CD14-positive monocyte (primary cell): ENCODE results near the gene NOXRED1. TPM values are rescaled to one million over a fixed set of nuclear protein-coding genes. Genes with fewer than 3 reads are reported as not detected.

Experiments used
- DNase-seq, 3 donors: peaks; one replicate each; pipeline ENCODE4 v3.0.0-alpha.2; 2011 to 2022
- H2AFZ ChIP-seq: 2 replicates; pipeline ENCODE4 v1.6.0; 2012; ENCODE audit warnings: mild to moderate bottlenecking, low read depth, low read length, inconsistent platforms; ENCODE audit not compliant: insufficient read depth, poor library complexity, severe bottlenecking
- H3K27ac ChIP-seq, 2 donors: 1 replicate in 1 of 2; 2 replicates in 1 of 2; pipeline ENCODE4 v1.5.1; 2012 to 2013; ENCODE audit warnings: low read length in 2 of 2, control low read depth in 1 of 2, inconsistent platforms in 1 of 2, low read depth in 1 of 2, mild to moderate bottlenecking in 1 of 2
- H3K27me3 ChIP-seq, 2 donors: one replicate each; pipeline versions ENCODE4 v1.6.0 to v1.6.1; 2011 to 2013; ENCODE audit warnings: low read length in 2 of 2; ENCODE audit not compliant: control insufficient read depth in 2 of 2, insufficient read depth in 2 of 2
- H3K36me3 ChIP-seq, 2 donors: replicated peaks in 1 of 2; 1 replicate in 1 of 2; 2 replicates in 1 of 2; pipeline versions ENCODE4 v1.5.1 to v1.6.1; 2012 to 2013; ENCODE audit warnings: low read length in 2 of 2, control low read depth in 1 of 2, inconsistent platforms in 1 of 2, mild to moderate bottlenecking in 1 of 2; ENCODE audit not compliant: insufficient read depth in 2 of 2, control insufficient read depth in 1 of 2
- H3K4me1 ChIP-seq, 2 donors: 1 replicate in 1 of 2; 2 replicates in 1 of 2; pipeline versions ENCODE4 v1.5.1 to v1.6.1; 2012 to 2013; ENCODE audit warnings: low read length in 2 of 2, control low read depth in 1 of 2, inconsistent platforms in 1 of 2, mild to moderate bottlenecking in 1 of 2, moderate library complexity in 1 of 2; ENCODE audit not compliant: insufficient read depth in 2 of 2, control insufficient read depth in 1 of 2
- H3K4me2 ChIP-seq: replicated peaks from 2 replicates; pipeline ENCODE3; 2012; ENCODE audit warnings: low read length, moderate library complexity, mild to moderate bottlenecking; ENCODE audit not compliant: poor library complexity, severe bottlenecking; ENCODE audit errors: extremely low read depth
- H3K4me3 ChIP-seq, 3 experiments: fragments of 200-600 bp in 1 of 3; sonication (generic) in 1 of 3; replicated peaks in 1 of 3; 1 replicate in 2 of 3; 2 replicates in 1 of 3; pipeline ENCODE4 v1.5.1; 2011 to 2013; ENCODE audit warnings: low read length in 3 of 3, mild to moderate bottlenecking in 3 of 3, control low read depth in 2 of 3, low read depth in 2 of 3, inconsistent platforms in 1 of 3, moderate library complexity in 1 of 3
- H3K79me2 ChIP-seq: 2 replicates; pipeline ENCODE4 v1.6.0; 2012; ENCODE audit warnings: mild to moderate bottlenecking, control low read depth, inconsistent platforms, low read length, moderate library complexity; ENCODE audit not compliant: insufficient read depth
- H3K9ac ChIP-seq: 2 replicates; pipeline ENCODE4 v1.6.0; 2017; ENCODE audit warnings: low read length, mild to moderate bottlenecking; ENCODE audit not compliant: insufficient read depth, poor library complexity, severe bottlenecking
- H3K9me3 ChIP-seq, 2 donors: replicated peaks in 1 of 2; 1 replicate in 1 of 2; 2 replicates in 1 of 2; pipeline versions ENCODE4 v1.5.1 to v1.6.1; 2012 to 2013; ENCODE audit warnings: low read length in 2 of 2, control low read depth in 1 of 2; ENCODE audit not compliant: control insufficient read depth in 1 of 2, insufficient read depth in 1 of 2
- H4K20me1 ChIP-seq: 2 replicates; pipeline ENCODE4 v1.6.0; 2012; ENCODE audit warnings: mild to moderate bottlenecking, low read length, control low read depth, moderate library complexity; ENCODE audit not compliant: insufficient read depth
- H3K27ac Mint-ChIP-seq, 7 donors: one replicate each; pipeline ENCODE4 v1.8.0; 2020; ENCODE audit warnings: mild to moderate bottlenecking in 7 of 7, mixed read lengths in 7 of 7, moderate library complexity in 6 of 7, inconsistent platforms in 2 of 7
- H3K27me3 Mint-ChIP-seq, 3 donors: one replicate each; pipeline ENCODE4 v1.8.0; 2021 to 2022; ENCODE audit warnings: low read depth in 3 of 3, mild to moderate bottlenecking in 3 of 3, mixed read lengths in 3 of 3, moderate library complexity in 3 of 3, inconsistent platforms in 1 of 3
- H3K36me3 Mint-ChIP-seq, 2 donors: one replicate each; pipeline ENCODE4 v1.8.0; 2020; ENCODE audit warnings: mixed read lengths in 2 of 2, inconsistent platforms in 1 of 2, mild to moderate bottlenecking in 1 of 2
- H3K4me1 Mint-ChIP-seq: one replicate; pipeline ENCODE4 v1.8.0; 2020; ENCODE audit warnings: mild to moderate bottlenecking, mixed read lengths
- H3K4me3 Mint-ChIP-seq, 2 donors: one replicate each; pipeline ENCODE4 v1.8.0; 2020; ENCODE audit warnings: mild to moderate bottlenecking in 2 of 2, mixed read lengths in 2 of 2, moderate library complexity in 1 of 2
- H3K9me3 Mint-ChIP-seq, 7 donors: one replicate each; pipeline ENCODE4 v1.8.0; 2020 to 2022; ENCODE audit warnings: mixed read lengths in 7 of 7, mild to moderate bottlenecking in 6 of 7, moderate library complexity in 6 of 7, inconsistent platforms in 2 of 7
- WGBS: methylation state at CpG from one replicate; pipeline ENCODE4 v1.1.5; 2013; ENCODE audit warnings: missing lambda C conversion rate; ENCODE audit not compliant: insufficient coverage; 5-methylcytosine and 5-hydroxymethylcytosine counted together
- intact Hi-C, 2 donors: fragments of 100-400 bp; cut with micrococcal nuclease; formaldehyde crosslinking; loops; one replicate each; pipeline versions ENCODE4 v1.15.0 to v1.15.1; 2023
- polyA minus RNA-seq: library from RNA; depleted of rRNA, polyadenylated mRNA; stranded (reverse); fragments of >200 nt; gene quantifications from 2 replicates; pipeline ENCODE4 v1.2.3, GENCODE V29; 2012
- polyA plus RNA-seq, 3 donors: library from polyadenylated mRNA; depleted of rRNA in 1 of 3; unstranded in 2 of 3; stranded (reverse) in 1 of 3; fragments of 300-500 nt in 2 of 3; fragments of >200 nt in 1 of 3; fragmentation: Illumina TruSeq in 2 of 3; gene quantifications; 1 replicate in 2 of 3; 2 replicates in 1 of 3; pipeline ENCODE4 v1.2.3, GENCODE V29; 2012 to 2021
- total RNA-seq, 12 experiments: library from RNA in 1 of 12; stranded (reverse) in 1 of 12; fragments of 120-200 nt in 1 of 12; gene quantifications; one replicate each; pipeline ENCODE4 v1.2.4 and lab custom pipeline; 2013 to 2026; ENCODE audit warnings: mixed read lengths in 6 of 12, inconsistent platforms in 1 of 12
- TF ChIP-seq, protein P1 (sequence below): fragments of 200-600 bp; IDR thresholded peaks from one replicate; pipeline ENCODE4 v1.8.0; 2022; ENCODE audit warnings: antibody characterized with exemption, mild to moderate bottlenecking

The NOXRED1 gene, protein sequence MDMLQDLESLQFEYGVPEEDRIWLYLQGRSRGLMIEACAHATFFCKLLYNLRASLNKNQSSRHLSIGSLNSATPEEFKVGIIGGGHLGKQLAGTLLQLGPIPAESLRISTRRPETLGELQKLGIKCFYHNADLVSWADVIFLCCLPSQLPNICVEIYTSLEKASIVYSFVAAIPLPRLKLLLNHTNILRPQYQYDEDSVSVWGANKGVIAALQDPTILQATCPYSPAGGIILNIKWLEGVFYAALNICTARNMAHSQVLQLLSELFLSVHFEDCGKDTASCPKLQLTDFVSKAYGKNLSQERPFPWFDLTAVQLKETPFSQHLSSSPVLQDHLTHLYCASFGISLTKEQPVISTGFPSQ
- 0.21 TPM for total RNA-seq (2013)
- polyA plus RNA-seq (under 1 TPM in 1 of 3 donors, not detected in 2; 0.39 TPM), polyA minus RNA-seq (not detected in 2 replicates), total RNA-seq (lab: John Stamatoyannopoulos, UW) (0.23 to 2.5 (median 0.59) reads per million in 11 experiments)

DNA sequence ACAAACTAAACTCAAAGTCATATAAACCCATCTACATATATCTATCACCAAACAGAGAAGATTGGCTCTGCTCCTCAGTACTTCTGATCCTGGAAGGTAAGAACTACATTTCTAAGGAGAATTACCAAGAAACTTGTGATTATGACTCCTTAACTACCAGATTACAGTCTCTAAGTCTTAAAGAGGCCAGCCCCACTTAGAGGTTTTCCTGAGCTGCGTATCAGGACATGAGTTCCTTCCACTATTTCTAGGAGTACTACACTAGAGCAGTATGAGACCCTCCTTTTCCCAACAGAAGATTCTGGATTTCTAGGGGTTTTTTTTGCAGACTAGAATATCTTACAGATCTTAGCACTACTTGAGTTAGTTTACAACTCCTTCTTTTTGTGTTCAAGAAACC is at the start of gene NOXRED1:
Gene NOXRED1 (minus strand): TSS at position 101 of the 400 bp plus-strand sequence. CDS start 634 bp downstream, outside the sequence.
- DNase-seq: no peak
- H3K27me3 ChIP-seq: no peaks in the 10 kb centered on the region
- Mint-ChIP-seq H3K27me3 (peaks cover 0 to 3% (median 0%) of the 10 kb centered on the region in 3 donors), H3K9me3 (peaks cover 6 to 23% (median 18%) of the 10 kb centered on the region in 7 donors), H3K4me3 (no peak within 1 kb of the TSS), H3K4me1 (no peaks in the 10 kb centered on the region), H3K36me3 (peaks cover 65 to 74% of the 10 kb centered on the region in 2 donors), H3K27ac (no peak within 1 kb of the TSS)
- H3K79me2 ChIP-seq: no peaks in the 10 kb centered on the region
- H3K4me3 ChIP-seq: no peak within 1 kb of the TSS
- no peaks in the 10 kb centered on the region for H4K20me1 ChIP-seq
- no CpG with 5 or more reads among the region's 1 CpG for WGBS
- H2AFZ ChIP-seq: no peak within 1 kb of the TSS
- H3K4me2 ChIP-seq: no peak within 1 kb of the TSS
- TF ChIP-seq, protein P1, sequence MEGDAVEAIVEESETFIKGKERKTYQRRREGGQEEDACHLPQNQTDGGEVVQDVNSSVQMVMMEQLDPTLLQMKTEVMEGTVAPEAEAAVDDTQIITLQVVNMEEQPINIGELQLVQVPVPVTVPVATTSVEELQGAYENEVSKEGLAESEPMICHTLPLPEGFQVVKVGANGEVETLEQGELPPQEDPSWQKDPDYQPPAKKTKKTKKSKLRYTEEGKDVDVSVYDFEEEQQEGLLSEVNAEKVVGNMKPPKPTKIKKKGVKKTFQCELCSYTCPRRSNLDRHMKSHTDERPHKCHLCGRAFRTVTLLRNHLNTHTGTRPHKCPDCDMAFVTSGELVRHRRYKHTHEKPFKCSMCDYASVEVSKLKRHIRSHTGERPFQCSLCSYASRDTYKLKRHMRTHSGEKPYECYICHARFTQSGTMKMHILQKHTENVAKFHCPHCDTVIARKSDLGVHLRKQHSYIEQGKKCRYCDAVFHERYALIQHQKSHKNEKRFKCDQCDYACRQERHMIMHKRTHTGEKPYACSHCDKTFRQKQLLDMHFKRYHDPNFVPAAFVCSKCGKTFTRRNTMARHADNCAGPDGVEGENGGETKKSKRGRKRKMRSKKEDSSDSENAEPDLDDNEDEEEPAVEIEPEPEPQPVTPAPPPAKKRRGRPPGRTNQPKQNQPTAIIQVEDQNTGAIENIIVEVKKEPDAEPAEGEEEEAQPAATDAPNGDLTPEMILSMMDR: no peak
- no peak within 1 kb of the TSS for H3K9ac ChIP-seq
- H3K9me3 ChIP-seq: peaks cover 14 to 24% of the 10 kb centered on the region in 2 donors
- H3K27ac ChIP-seq: no peak within 1 kb of the TSS
- intact Hi-C loops: no loop called here
- H3K4me1 ChIP-seq: no peaks in the 10 kb centered on the region
- peaks cover 56 to 82% of the 10 kb centered on the region in 2 donors for H3K36me3 ChIP-seq

DNA sequence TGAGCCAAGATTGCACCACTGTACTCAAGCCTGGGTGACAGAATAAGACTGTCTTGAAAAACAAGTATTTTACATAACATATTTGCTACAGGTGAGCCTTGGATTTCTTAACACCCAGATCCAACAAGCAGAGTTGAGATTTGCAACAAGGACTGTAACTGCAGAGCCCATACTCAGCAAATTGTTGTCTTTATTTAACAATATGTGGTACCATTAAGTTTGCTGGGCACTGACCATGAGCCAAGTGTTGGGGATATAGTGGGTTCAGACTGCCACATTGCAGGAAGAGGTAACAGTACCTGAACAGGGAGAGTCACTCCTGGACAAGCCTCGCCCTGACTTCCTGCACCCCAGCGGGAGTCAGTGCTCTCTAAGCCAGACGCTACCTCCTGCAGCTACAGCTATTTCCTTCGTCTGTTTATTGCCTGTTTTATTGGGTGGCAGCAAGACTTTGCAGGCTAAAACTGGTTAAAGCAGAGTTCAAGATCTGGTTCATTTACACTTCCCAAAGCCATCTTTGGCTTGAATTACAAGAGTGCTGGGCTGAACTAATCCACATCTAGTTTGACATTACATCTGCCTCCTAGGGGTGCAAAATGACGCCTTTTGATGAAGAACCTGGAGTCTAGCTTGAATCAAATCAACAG is 47.0 kb upstream of the NOXRED1 start:
- H3K4me1 ChIP-seq: no peaks in the 10 kb centered on the region
- no peaks in the 10 kb centered on the region for H3K27me3 ChIP-seq
- Mint-ChIP-seq H3K4me1 (no peaks in the 10 kb centered on the region), H3K9me3 (no peaks in the 10 kb centered on the region), H3K27me3 (peaks cover 0 to 3% (median 2%) of the 10 kb centered on the region in 3 donors), H3K27ac (peak overlapping the region in 1 of 7 donors; percentile 37), H3K36me3 (peaks cover 39 to 44% of the 10 kb centered on the region in 2 donors), H3K4me3 (no peak overlapping the region)
- no peak overlapping the region for H2AFZ ChIP-seq
- 92% methylated on average over 4 of the region's 5 CpGs for WGBS
- H3K4me3 ChIP-seq: no peak overlapping the region
- DNase-seq: no peak
- intact Hi-C loops: no loop called here
- H3K27ac ChIP-seq: no peak overlapping the region
- TF ChIP-seq, protein P1: no peak
- no peaks in the 10 kb centered on the region for H4K20me1 ChIP-seq
- H3K9ac ChIP-seq: no peak overlapping the region
- H3K9me3 ChIP-seq: no peaks in the 10 kb centered on the region
- H3K36me3 ChIP-seq: peaks cover 39 to 48% of the 10 kb centered on the region in 2 donors
- H3K4me2 ChIP-seq: no peak overlapping the region
- H3K79me2 ChIP-seq: no peaks in the 10 kb centered on the region
